SU-DHL-6 (cell line): Measurements from ENCODE around the gene MST1R.

Experiments used
- H2AFZ ChIP-seq: fragments of 200-600 bp; sonication (generic); 2 replicates; pipeline ENCODE4 v1.6.1; 2014; ENCODE audit warnings: low read depth, mild to moderate bottlenecking, moderate library complexity, mixed read lengths, antibody characterized with exemption, low read length; ENCODE audit not compliant: severe bottlenecking
- H3F3A ChIP-seq: fragments of 200-600 bp; shearing (Covaris generic); 2 replicates; pipeline ENCODE4 v1.6.0; 2016; ENCODE audit warnings: antibody characterized with exemption, mild to moderate bottlenecking; ENCODE audit not compliant: insufficient read depth
- H3K27ac ChIP-seq: fragments of 200-600 bp; sonication (generic); 2 replicates; pipeline ENCODE4 v1.5.1; 2016; ENCODE audit warnings: low read depth, mild to moderate bottlenecking, low read length, moderate library complexity, mixed read lengths
- H3K27me3 ChIP-seq: fragments of 200-600 bp; sonication (generic), shearing (Covaris generic); 2 replicates; pipeline ENCODE4 v1.6.0; 2014; ENCODE audit warnings: mild to moderate bottlenecking, low read length
- H3K36me3 ChIP-seq: fragments of 200-600 bp; sonication (generic); 2 replicates; pipeline ENCODE4 v1.6.1; 2014; ENCODE audit warnings: mild to moderate bottlenecking, low read length, mixed read lengths
- H3K4me2 ChIP-seq: fragments of 300-600, 200-600 bp; shearing (Covaris generic), sonication (generic); 2 replicates; pipeline ENCODE4 v1.6.0; 2014; ENCODE audit warnings: low read length, low read depth, mild to moderate bottlenecking; ENCODE audit not compliant: poor library complexity, severe bottlenecking
- H3K4me3 ChIP-seq: fragments of 200-600 bp; sonication (generic); 2 replicates; pipeline ENCODE4 v1.5.1; 2014; ENCODE audit warnings: antibody characterized with exemption, low read length, mild to moderate bottlenecking, mixed read lengths; ENCODE audit not compliant: insufficient read depth, poor library complexity, severe bottlenecking
- H3K79me2 ChIP-seq: fragments of 200-600 bp; sonication (generic); 2 replicates; pipeline ENCODE4 v1.6.1; 2014; ENCODE audit warnings: mild to moderate bottlenecking, low read length, moderate library complexity; ENCODE audit not compliant: insufficient read depth
- H3K9ac ChIP-seq: fragments of 200-600 bp; sonication (generic); 2 replicates; pipeline ENCODE4 v1.7.0; 2014; ENCODE audit warnings: mild to moderate bottlenecking, low read length
- H3K9me2 ChIP-seq: fragments of 200-600 bp; sonication (generic); replicated peaks from 2 replicates; pipeline ENCODE4 v1.6.1; 2014; ENCODE audit warnings: low read length; ENCODE audit not compliant: insufficient read depth
- H3K9me3 ChIP-seq: fragments of 200-600 bp; sonication (generic); 2 replicates; pipeline ENCODE4 v1.6.1; 2014; ENCODE audit warnings: low read length, mixed read lengths; ENCODE audit not compliant: insufficient read depth
- H4K20me1 ChIP-seq: fragments of 200-600 bp; sonication (generic); 2 replicates; pipeline ENCODE4 v1.6.1; 2014; ENCODE audit warnings: low read depth, mild to moderate bottlenecking, antibody characterized with exemption, low read length, moderate library complexity, mixed read lengths
- CTCF ChIP-seq: fragments of 200-600 bp; sonication (generic); IDR thresholded peaks from one replicate; pipeline ENCODE4 v1.5.1; 2017; ENCODE audit warnings: antibody characterized with exemption, mild to moderate bottlenecking, low read length, moderate library complexity; ENCODE audit not compliant: insufficient read depth, poor library complexity, severe bottlenecking
- EZH2phosphoT487 ChIP-seq: fragments of 200-600 bp; sonication (generic), shearing (Covaris generic); conservative IDR thresholded peaks from 2 replicates; pipeline ENCODE4 v1.6.1; 2018; ENCODE audit warnings: mild to moderate bottlenecking, antibody characterized with exemption, low read length, moderate library complexity, mixed read lengths

The MST1R gene

GRCh38 chr3:49914906-49915305, 11.2 kb upstream of the MST1R start:
- no peaks in the 10 kb centered on the region for H3K9me2 ChIP-seq
- H3K27me3 ChIP-seq = no peaks in the 10 kb centered on the region
- no peak overlapping the region for H3K9ac ChIP-seq
- H2AFZ ChIP-seq = no peak overlapping the region
- H3K9me3 ChIP-seq = no peaks in the 10 kb centered on the region
- no peaks in the 10 kb centered on the region for H3K36me3 ChIP-seq
- H4K20me1 ChIP-seq = no peaks in the 10 kb centered on the region
- H3K27ac ChIP-seq = no peak overlapping the region
- H3K79me2 ChIP-seq = no peaks in the 10 kb centered on the region
- H3K4me2 ChIP-seq = no peak overlapping the region
- TF ChIP-seq CTCF (no peak), EZH2phosphoT487 (no peak)
- no peaks in the 10 kb centered on the region for H3F3A ChIP-seq
- no peak overlapping the region for H3K4me3 ChIP-seq

GRCh38 chr3:49912881-49913281, 9.2 kb upstream of the MST1R start:
- TF ChIP-seq CTCF (no peak), EZH2phosphoT487 (no peak)

GRCh38 chr3:49911611-49912010, 7.9 kb upstream of the MST1R start:
- H3K9me2 ChIP-seq = no peaks in the 10 kb centered on the region
- H3K4me3 ChIP-seq = no peak overlapping the region
- H2AFZ ChIP-seq = no peak overlapping the region
- no peak overlapping the region for H3K4me2 ChIP-seq
- TF ChIP-seq CTCF (no peak), EZH2phosphoT487 (no peak)
- no peaks in the 10 kb centered on the region for H3K9me3 ChIP-seq
- H3K27me3 ChIP-seq = no peaks in the 10 kb centered on the region
- no peak overlapping the region for H3K9ac ChIP-seq
- no peaks in the 10 kb centered on the region for H3F3A ChIP-seq
- no peaks in the 10 kb centered on the region for H3K79me2 ChIP-seq
- no peaks in the 10 kb centered on the region for H3K36me3 ChIP-seq
- H3K27ac ChIP-seq = no peak overlapping the region
- H4K20me1 ChIP-seq = no peaks in the 10 kb centered on the region

More at GRCh38 chr3:49912881-49913281, 9.2 kb upstream of the MST1R start:
- no peaks in the 10 kb centered on the region for H3K79me2 ChIP-seq
- no peak overlapping the region for H3K4me3 ChIP-seq
- H2AFZ ChIP-seq = no peak overlapping the region
- H4K20me1 ChIP-seq = no peaks in the 10 kb centered on the region
- no peak overlapping the region for H3K9ac ChIP-seq
- H3K36me3 ChIP-seq = no peaks in the 10 kb centered on the region
- H3K9me3 ChIP-seq = no peaks in the 10 kb centered on the region
- no peaks in the 10 kb centered on the region for H3K27me3 ChIP-seq
- no peaks in the 10 kb centered on the region for H3F3A ChIP-seq
- H3K4me2 ChIP-seq = no peak overlapping the region
- no peaks in the 10 kb centered on the region for H3K9me2 ChIP-seq
- no peak overlapping the region for H3K27ac ChIP-seq

GRCh38 chr3:49911124-49911420, 7.4 kb upstream of the MST1R start:
- H3K9ac ChIP-seq = no peak overlapping the region
- no peak for TF ChIP-seq EZH2phosphoT487
- TF ChIP-seq CTCF = no peak
- no peaks in the 10 kb centered on the region for H3K9me2 ChIP-seq
- no peaks in the 10 kb centered on the region for H3K9me3 ChIP-seq
- H3K4me3 ChIP-seq = no peak overlapping the region
- H3K27me3 ChIP-seq = no peaks in the 10 kb centered on the region
- H3K36me3 ChIP-seq = no peaks in the 10 kb centered on the region
- no peaks in the 10 kb centered on the region for H3K79me2 ChIP-seq
- H4K20me1 ChIP-seq = no peaks in the 10 kb centered on the region
- H3K4me2 ChIP-seq = no peak overlapping the region
- H3F3A ChIP-seq = no peaks in the 10 kb centered on the region
- H2AFZ ChIP-seq = no peak overlapping the region
- H3K27ac ChIP-seq = no peak overlapping the region
